Measurements from ENCODE around the gene LDLRAP1.
A peak's percentile ranks its signal among the peaks of the same experiment; 100 is the strongest.

LDLRAP1 gene

GRCh38 chr1:25561421-25562100, 18.2 kb downstream of the LDLRAP1 start:
- no peak for DNase-seq

GRCh38 chr1:25562101-25562927, 18.9 kb downstream of the LDLRAP1 start:
- DNase-seq: peak in 1 of 56 donors; percentile 19

GRCh38 chr1:25562928-25563283, 19.5 kb downstream of the LDLRAP1 start:
- peak in 1 of 56 donors; percentile 13 for DNase-seq

GRCh38 chr1:25563330-25564215, 20.2 kb downstream of the LDLRAP1 start:
- peak in 55 of 56 donors; percentile 36 to 97 (median 85) for DNase-seq

- no peak for DNase-seq
Measured at GRCh38 chr1:25564777-25565574, 21.6 kb downstream of the LDLRAP1 start.

- no peak for DNase-seq
Measured at GRCh38 chr1:25565626-25566025, 22.2 kb downstream of the LDLRAP1 start.

- no peak for DNase-seq
Measured at GRCh38 chr1:25566176-25566729, 22.8 kb downstream of the LDLRAP1 start.

GRCh38 chr1:25566730-25567341, 23.4 kb downstream of the LDLRAP1 start:
- DNase-seq: peak in 49 of 56 donors; percentile 22 to 83 (median 60)

- no peak for DNase-seq
Measured at GRCh38 chr1:25567710-25568089, 24.3 kb downstream of the LDLRAP1 start.

- DNase-seq: peak in 22 of 56 donors; percentile 15 to 81 (median 48)
Measured at GRCh38 chr1:25568090-25568833, 24.9 kb downstream of the LDLRAP1 start.

- peak in 9 of 56 donors; percentile 13 to 55 (median 32) for DNase-seq
Measured at GRCh38 chr1:25568834-25569596, 25.6 kb downstream of the LDLRAP1 start.

- DNase-seq: peak in 7 of 56 donors; percentile 14 to 40 (median 22)
Measured at GRCh38 chr1:25569597-25570396, 26.4 kb downstream of the LDLRAP1 start.

- DNase-seq: no peak
Measured at GRCh38 chr1:25570798-25571521, 27.6 kb downstream of the LDLRAP1 start.

GRCh38 chr1:25571522-25571970, 28.1 kb downstream of the LDLRAP1 start:
- DNase-seq: no peak

- DNase-seq: no peak
Measured at GRCh38 chr1:25572107-25572506, 28.7 kb downstream of the LDLRAP1 start.

- peak in 6 of 56 donors; percentile 21 to 46 (median 41) for DNase-seq
Measured at GRCh38 chr1:25572708-25573590, 29.5 kb downstream of the LDLRAP1 start.

Data from amygdala (tissue), 56 donors.